Neuronal stem cell (in vitro differentiated cells): Measurements from ENCODE around the gene PTGES3L.
A peak's percentile ranks its signal among the peaks of the same experiment; 100 is the strongest.

Experiments used
- DNase-seq: peaks from one replicate; pipeline ENCODE4 v3.0.0-alpha.2; 2013; ENCODE audit warnings: low spot score
- H2AFZ ChIP-seq: one replicate; pipeline ENCODE4 v1.6.1; 2013; ENCODE audit warnings: mild to moderate bottlenecking, low read length, inconsistent platforms
- H2AK5ac ChIP-seq: 2 replicates; pipeline ENCODE4 v1.6.1; 2013; ENCODE audit warnings: low read depth, mild to moderate bottlenecking, inconsistent platforms, low read length, moderate library complexity, mixed read lengths
- H2BK120ac ChIP-seq: 2 replicates; pipeline ENCODE4 v1.6.1; 2013; ENCODE audit warnings: low read depth, mild to moderate bottlenecking, inconsistent platforms, low read length, moderate library complexity, mixed read lengths
- H2BK12ac ChIP-seq: one replicate; pipeline ENCODE4 v1.6.1; 2013; ENCODE audit warnings: low read length, inconsistent platforms
- H2BK15ac ChIP-seq: 2 replicates; pipeline ENCODE4 v1.6.1; 2013; ENCODE audit warnings: mild to moderate bottlenecking, low read length, inconsistent platforms, mixed read lengths
- H2BK5ac ChIP-seq: one replicate; pipeline ENCODE4 v1.6.1; 2013; ENCODE audit warnings: inconsistent platforms, mild to moderate bottlenecking, low read length, moderate library complexity
- H3K14ac ChIP-seq: one replicate; pipeline ENCODE4 v1.6.1; 2013; ENCODE audit warnings: low read length, inconsistent platforms
- H3K18ac ChIP-seq: 2 replicates; pipeline ENCODE4 v1.6.1; 2013; ENCODE audit warnings: low read length, inconsistent platforms
- H3K23ac ChIP-seq: 2 replicates; pipeline ENCODE4 v1.6.1; 2013; ENCODE audit warnings: low read depth, mild to moderate bottlenecking, mixed read lengths, low read length, inconsistent platforms; ENCODE audit not compliant: poor library complexity
- H3K27ac ChIP-seq: replicated peaks from 3 replicates; pipeline ENCODE4 v1.5.1; 2013; ENCODE audit warnings: low read length, inconsistent platforms
- H3K27me3 ChIP-seq, 3 experiments: 2 replicates each; pipeline ENCODE4 v1.6.1; 2013; ENCODE audit warnings: low read length in 3 of 3, mild to moderate bottlenecking in 2 of 3, inconsistent platforms in 1 of 3, low read depth in 1 of 3, mixed read lengths in 1 of 3, moderate library complexity in 1 of 3; ENCODE audit not compliant: control insufficient read depth in 3 of 3, insufficient read depth in 3 of 3
- H3K36me3 ChIP-seq, 2 donors: replicated peaks in 1 of 2; 2 replicates each; pipeline ENCODE4 v1.6.1; 2013; ENCODE audit warnings: low read length in 2 of 2; ENCODE audit not compliant: control insufficient read depth in 2 of 2, insufficient read depth in 2 of 2
- H3K4ac ChIP-seq: 2 replicates; pipeline ENCODE4 v1.6.1; 2013; ENCODE audit warnings: inconsistent platforms, mild to moderate bottlenecking, low read length, moderate library complexity
- H3K4me1 ChIP-seq, 2 donors: 1 replicate in 1 of 2; 2 replicates in 1 of 2; pipeline ENCODE4 v1.6.1; 2013; ENCODE audit warnings: low read length in 2 of 2, low read depth in 1 of 2; ENCODE audit not compliant: control insufficient read depth in 2 of 2, insufficient read depth in 1 of 2
- H3K4me2 ChIP-seq: one replicate; pipeline ENCODE4 v1.6.1; 2013; ENCODE audit warnings: mild to moderate bottlenecking, low read length, inconsistent platforms; ENCODE audit not compliant: insufficient read depth, poor library complexity, severe bottlenecking
- H3K4me3 ChIP-seq, 2 donors: 2 replicates each; pipeline ENCODE4 v1.5.1; 2013; ENCODE audit warnings: low read length in 2 of 2, mild to moderate bottlenecking in 2 of 2, inconsistent platforms in 1 of 2, moderate library complexity in 1 of 2
- H3K79me1 ChIP-seq: one replicate; pipeline ENCODE4 v1.6.1; 2013; ENCODE audit warnings: low read depth, mild to moderate bottlenecking, inconsistent platforms, low read length, moderate library complexity
- H3K9ac ChIP-seq: one replicate; pipeline ENCODE4 v1.6.1; 2013; ENCODE audit warnings: mild to moderate bottlenecking, low read depth, low read length, inconsistent platforms; ENCODE audit not compliant: poor library complexity
- H3K9me3 ChIP-seq, 2 donors: replicated peaks in 1 of 2; 2 replicates each; pipeline versions ENCODE3 to v1.6.1; 2013; ENCODE audit warnings: low read length in 2 of 2, mild to moderate bottlenecking in 2 of 2, inconsistent platforms in 1 of 2, low read depth in 1 of 2, mixed read lengths in 1 of 2, moderate library complexity in 1 of 2; ENCODE audit not compliant: control insufficient read depth in 2 of 2, insufficient read depth in 1 of 2
- H4K8ac ChIP-seq: one replicate; pipeline ENCODE4 v1.6.1; 2013; ENCODE audit warnings: low read depth, mild to moderate bottlenecking, inconsistent platforms, low read length, moderate library complexity
- H4K91ac ChIP-seq: one replicate; pipeline ENCODE4 v1.6.1; 2013; ENCODE audit warnings: low read length, low read depth, mild to moderate bottlenecking, inconsistent platforms; ENCODE audit not compliant: poor library complexity
- WGBS, 2 donors: extraction: QIAGEN DNeasy Blood & Tissue Kit; methylation state at CpG; one replicate each; pipeline ENCODE4 v1.1.7; 2013; ENCODE audit warnings: missing lambda C conversion rate in 2 of 2, mixed read lengths in 1 of 2; ENCODE audit not compliant: insufficient read length in 2 of 2, insufficient replicate concordance in 1 of 2; ENCODE audit errors: extremely low coverage in 2 of 2; 5-methylcytosine and 5-hydroxymethylcytosine counted together

The PTGES3L gene

DNA sequence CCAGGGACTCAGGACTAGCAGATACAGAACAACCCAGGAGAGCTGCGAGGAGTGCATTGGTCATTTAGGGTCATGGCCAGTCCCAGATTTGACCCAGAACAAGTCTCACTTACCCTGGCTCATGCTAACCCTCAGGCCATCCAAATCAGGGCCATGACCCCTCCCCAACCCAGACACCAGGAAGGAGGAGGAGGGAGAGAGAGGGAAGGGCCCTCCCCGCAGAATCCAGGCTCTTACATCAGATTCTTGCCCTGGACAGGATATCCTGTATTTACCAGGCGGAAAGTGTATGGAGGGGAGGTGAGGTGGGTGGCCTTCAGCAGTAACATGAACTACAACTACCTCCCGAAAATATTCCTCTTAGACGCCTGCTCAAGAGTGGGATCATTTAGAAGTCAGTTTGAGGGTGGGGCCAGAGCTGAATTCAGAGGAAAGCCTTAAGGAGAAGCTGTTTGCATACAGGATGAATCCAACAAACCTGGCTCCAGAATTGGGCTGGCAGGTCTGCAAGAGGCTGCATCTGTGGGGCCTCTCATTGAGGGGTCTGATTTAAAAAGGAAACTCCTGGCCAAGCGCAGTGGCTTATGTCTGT, 40.2 kb upstream of the PTGES3L start:
- Histone ChIP-seq H3K9me3 (no peaks in the 10 kb centered on the region), H3K18ac (no peak overlapping the region), H3K4me1 (peaks cover 15 to 51% of the 10 kb centered on the region in 2 donors), H3K4me3 (no peak overlapping the region), H2BK5ac (no peak overlapping the region), H3K14ac (no peak overlapping the region), H4K91ac (no peak overlapping the region), H3K27me3 (no peaks in the 10 kb centered on the region), H3K9ac (no peak overlapping the region), H2AK5ac (no peak overlapping the region), H3K79me1 (peaks cover 11% of the 10 kb centered on the region), H2AFZ (no peak overlapping the region), H3K36me3 (peaks cover 8 to 12% of the 10 kb centered on the region in 2 donors), H4K8ac (no peak overlapping the region), H3K27ac (no peak overlapping the region), H3K23ac (no peak overlapping the region), H2BK15ac (no peak overlapping the region), H2BK12ac (no peak overlapping the region), H3K4ac (no peak overlapping the region), H3K4me2 (no peak overlapping the region), H2BK120ac (no peak overlapping the region)
- no CpG with 5 or more reads among the region's 6 CpGs for WGBS, 2 donors
- DNase-seq = no peak

DNA sequence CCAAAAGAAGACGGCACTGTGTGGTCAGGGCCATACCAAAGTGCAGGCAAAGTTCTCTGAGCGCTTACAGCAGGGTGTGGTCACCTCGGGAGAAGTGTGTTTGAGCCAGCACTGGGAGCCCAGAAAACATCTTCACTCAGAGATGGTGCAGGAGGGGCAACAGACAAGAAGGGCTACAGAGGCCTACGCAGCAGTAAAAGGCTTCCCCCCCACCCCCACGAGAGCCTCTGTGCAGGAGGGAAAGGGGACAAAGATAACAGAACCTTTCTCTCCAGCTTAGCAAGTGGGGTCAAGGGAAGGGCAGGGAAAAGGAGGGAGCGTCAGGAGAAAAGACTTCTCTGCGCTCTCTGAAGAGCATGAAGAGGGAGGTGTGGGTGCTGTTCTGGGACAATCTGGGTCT, 39.5 kb upstream of the PTGES3L start:
- no CpG with 5 or more reads among the region's 7 CpGs for WGBS, 2 donors
- no peak overlapping the region for H3K4me2 ChIP-seq
- H3K36me3 ChIP-seq = peaks cover 10 to 16% of the 10 kb centered on the region in 2 donors
- no peak overlapping the region for H2BK5ac ChIP-seq
- DNase-seq = no peak
- H2BK12ac ChIP-seq = no peak overlapping the region
- no peak overlapping the region for H4K8ac ChIP-seq
- H3K27ac ChIP-seq = no peak overlapping the region
- H3K9me3 ChIP-seq = no peaks in the 10 kb centered on the region
- no peak overlapping the region for H4K91ac ChIP-seq
- no peak overlapping the region for H2BK15ac ChIP-seq
- no peaks in the 10 kb centered on the region for H3K27me3 ChIP-seq
- H3K4me1 ChIP-seq = peaks cover 18 to 56% of the 10 kb centered on the region in 2 donors
- H3K14ac ChIP-seq = no peak overlapping the region
- no peak overlapping the region for H3K4ac ChIP-seq
- no peak overlapping the region for H3K23ac ChIP-seq
- no peak overlapping the region for H3K18ac ChIP-seq
- no peak overlapping the region for H2AK5ac ChIP-seq
- no peak overlapping the region for H2AFZ ChIP-seq
- no peak overlapping the region for H3K4me3 ChIP-seq
- no peak overlapping the region for H2BK120ac ChIP-seq
- no peak overlapping the region for H3K9ac ChIP-seq
- peaks cover 11% of the 10 kb centered on the region for H3K79me1 ChIP-seq

DNA sequence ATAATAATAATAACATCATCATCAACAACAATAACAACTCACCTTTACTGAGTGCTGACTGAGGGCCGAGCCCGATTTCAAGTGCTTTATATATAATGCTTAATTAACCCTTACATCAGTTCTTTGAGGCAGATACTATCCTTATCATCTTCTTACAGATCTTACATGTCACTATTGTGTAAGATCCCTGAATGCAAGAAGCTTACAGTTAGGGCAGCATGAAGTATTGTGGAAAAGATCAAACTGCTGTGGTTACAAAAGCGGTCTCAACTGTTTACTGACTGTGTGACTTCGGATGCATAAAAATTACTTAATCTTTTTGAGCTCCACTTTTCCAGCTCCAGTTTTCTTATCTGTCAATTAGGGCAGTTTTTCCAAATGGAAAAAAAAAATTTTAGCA, 39.1 kb upstream of the PTGES3L start:
- no peak overlapping the region for H3K4me3 ChIP-seq
- no CpG with 5 or more reads among the region's 4 CpGs for WGBS, 2 donors
- DNase-seq = no peak
- no peak overlapping the region for H2AK5ac ChIP-seq
- H2BK120ac ChIP-seq = no peak overlapping the region
- H3K4ac ChIP-seq = no peak overlapping the region
- H3K36me3 ChIP-seq = peaks cover 12 to 19% of the 10 kb centered on the region in 2 donors
- no peak overlapping the region for H3K18ac ChIP-seq
- no peak overlapping the region for H3K4me2 ChIP-seq
- no peak overlapping the region for H3K14ac ChIP-seq
- no peaks in the 10 kb centered on the region for H3K27me3 ChIP-seq
- H2BK12ac ChIP-seq = no peak overlapping the region
- no peak overlapping the region for H3K9ac ChIP-seq
- H4K91ac ChIP-seq = no peak overlapping the region
- H2AFZ ChIP-seq = no peak overlapping the region
- H4K8ac ChIP-seq = no peak overlapping the region
- peaks cover 20 to 56% of the 10 kb centered on the region in 2 donors for H3K4me1 ChIP-seq
- no peak overlapping the region for H2BK15ac ChIP-seq
- no peak overlapping the region for H3K23ac ChIP-seq
- H3K27ac ChIP-seq = no peak overlapping the region
- no peak overlapping the region for H2BK5ac ChIP-seq
- no peaks in the 10 kb centered on the region for H3K9me3 ChIP-seq
- peaks cover 11% of the 10 kb centered on the region for H3K79me1 ChIP-seq

DNA sequence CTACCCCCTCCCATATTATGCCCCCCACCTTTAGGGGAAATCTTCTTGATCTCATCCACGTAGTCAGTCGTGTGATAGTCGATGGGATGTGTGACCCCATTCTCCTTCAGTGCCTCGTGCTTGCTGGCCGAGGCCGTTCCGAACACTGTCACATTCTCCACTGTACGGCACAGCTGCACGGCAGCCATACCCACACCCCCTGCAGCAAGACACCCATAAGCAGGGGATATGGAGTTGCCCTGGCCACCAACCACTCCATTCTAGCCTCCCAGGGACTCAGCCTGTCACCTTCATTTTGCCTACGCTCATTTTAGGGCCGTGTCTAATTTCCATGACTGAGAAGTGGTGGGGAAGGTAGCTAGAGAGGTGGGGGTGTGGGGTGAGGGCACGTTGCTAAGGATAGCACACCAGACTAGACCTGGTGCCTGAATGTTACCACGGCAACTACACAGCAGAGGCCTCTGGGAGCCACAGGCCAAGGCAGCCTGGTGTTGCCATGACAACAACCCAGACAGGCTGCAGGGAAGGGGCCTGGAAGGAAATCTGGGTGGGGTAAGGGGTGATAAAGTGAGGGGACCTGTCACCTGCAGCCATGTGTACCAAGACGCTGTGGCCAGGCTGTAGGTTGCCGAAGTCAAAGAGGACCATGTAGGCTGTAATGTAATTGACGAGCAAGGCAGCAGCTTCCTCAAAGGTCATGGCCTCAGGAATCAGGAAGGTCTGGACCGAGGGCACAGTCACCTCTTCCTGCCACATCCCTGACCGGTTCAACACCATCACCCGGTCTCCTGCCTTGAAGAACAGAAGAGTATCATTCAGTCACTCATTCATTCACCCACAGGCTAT, 38.4 kb upstream of the PTGES3L start:
- Histone ChIP-seq H4K8ac (no peak overlapping the region), H3K4ac (no peak overlapping the region), H3K18ac (peak overlapping the region; percentile 64), H3K9me3 (no peaks in the 10 kb centered on the region), H2BK5ac (no peak overlapping the region), H3K27me3 (no peaks in the 10 kb centered on the region), H3K9ac (no peak overlapping the region), H2AFZ (no peak overlapping the region), H2AK5ac (no peak overlapping the region), H3K79me1 (peaks cover 11% of the 10 kb centered on the region), H2BK15ac (no peak overlapping the region), H4K91ac (no peak overlapping the region), H3K27ac (no peak overlapping the region), H3K23ac (no peak overlapping the region), H3K4me1 (peaks cover 20 to 56% of the 10 kb centered on the region in 2 donors), H3K4me3 (peak overlapping the region in 1 of 2 donors; percentile 9), H3K14ac (no peak overlapping the region), H2BK120ac (no peak overlapping the region), H2BK12ac (no peak overlapping the region), H3K36me3 (peaks cover 12 to 21% of the 10 kb centered on the region in 2 donors), H3K4me2 (no peak overlapping the region)
- peak; percentile 56 for DNase-seq
- WGBS, 2 donors = no CpG with 5 or more reads among the region's 19 CpGs
